HL-60 (cell line): ENCODE data around the gene TUBG1.

ENCODE experiments used
- DNase-seq, 2 experiments: peaks; one replicate each; pipeline ENCODE4 v3.0.0-alpha.2; 2010 to 2020; ENCODE audit warnings: low read depth in 1 of 2, low spot score in 1 of 2
- H3K27ac ChIP-seq: fragments of 250-450 bp; sonication (Bioruptor Pico); replicated peaks from 2 replicates; pipeline ENCODE4 v1.5.1; 2020; ENCODE audit warnings: mild to moderate bottlenecking, moderate library complexity
- H3K27me3 ChIP-seq: fragments of 250-450 bp; sonication (Bioruptor Pico); 2 replicates; pipeline ENCODE4 v1.5.1; 2021; ENCODE audit warnings: mild to moderate bottlenecking, moderate library complexity; ENCODE audit not compliant: insufficient read depth, poor library complexity, severe bottlenecking
- H3K4me3 ChIP-seq: replicated peaks from 2 replicates; pipeline ENCODE4 v1.5.1; 2011; ENCODE audit warnings: mild to moderate bottlenecking, control low read depth, low read length; ENCODE audit not compliant: insufficient read depth
- CTCF ChIP-seq: IDR thresholded peaks from one replicate; pipeline ENCODE4 v1.5.1; 2011; ENCODE audit warnings: low read length, control low read depth, inconsistent platforms; ENCODE audit not compliant: insufficient read depth
- GABPA ChIP-seq: IDR thresholded peaks from 2 replicates; pipeline ENCODE4 v1.6.1; 2012; ENCODE audit warnings: low read depth
- POLR2AphosphoS5 ChIP-seq: IDR thresholded peaks from 2 replicates; pipeline ENCODE4 v1.6.1; 2012; ENCODE audit warnings: low read depth
- REST ChIP-seq: IDR thresholded peaks from 2 replicates; pipeline ENCODE4 v1.6.1; 2012; ENCODE audit warnings: low read depth; ENCODE audit not compliant: insufficient replicate concordance
- SPI1 ChIP-seq: IDR thresholded peaks from 2 replicates; pipeline ENCODE4 v1.6.1; 2012; ENCODE audit warnings: low read depth, mild to moderate bottlenecking, borderline replicate concordance

TUBG1 gene

GRCh38 chr17:42660692-42661345, 51.3 kb downstream of the TUBG1 start:
- Histone ChIP-seq H3K4me3 (no peak overlapping the region), H3K27me3 (peaks cover 4% of the 10 kb centered on the region), H3K27ac (no peak overlapping the region)
- TF ChIP-seq CTCF (no peak), REST (no peak), SPI1 (no peak), POLR2AphosphoS5 (no peak), GABPA (no peak)
- no peak for DNase-seq
